OCI-LY7 (cell line): ENCODE measurements around the gene TRAPPC12. TPM values are rescaled to one million over a fixed set of nuclear protein-coding genes. Genes with fewer than 3 reads are reported as not detected.

Source experiments
- BruUV-seq: library from RNA; stranded (reverse); fragments of 400-500 nt; replicated peaks from 2 replicates; lab custom pipeline; 2021; lab: Mats Ljungman, UMichigan
- CTCF ChIA-PET: fragments of 300-600 bp; sonication (Branson Sonifier 250); formaldehyde crosslinking; loops from one replicate; lab custom pipeline; 2022; ENCODE audit warnings: antibody characterized with exemption; ENCODE audit not compliant: unreplicated experiment; lab: Charles Lee
- POLR2A ChIA-PET: fragments of 300-600 bp; sonication (Branson Sonifier 250); formaldehyde crosslinking; loops from one replicate; lab custom pipeline; 2022; ENCODE audit warnings: antibody characterized with exemption; lab: Charles Lee
- DNase-seq: peaks from one replicate; pipeline ENCODE4 v3.0.0-alpha.2; 2015; ENCODE audit warnings: low spot score
- H2AFZ ChIP-seq: fragments of 200-600 bp; sonication (generic), shearing (Covaris generic); 2 replicates; pipeline ENCODE4 v1.6.1; 2014; ENCODE audit warnings: mild to moderate bottlenecking, antibody characterized with exemption, low read length, moderate library complexity
- H3K27ac ChIP-seq: fragments of 200-600 bp; sonication (generic); 2 replicates; pipeline ENCODE4 v1.5.1; 2014; ENCODE audit warnings: mixed run types, low read depth, mild to moderate bottlenecking, moderate library complexity, low read length, inconsistent platforms; ENCODE audit not compliant: poor library complexity, severe bottlenecking
- H3K36me3 ChIP-seq: fragments of 200-600 bp; sonication (generic); 2 replicates; pipeline ENCODE4 v1.6.1; 2014; ENCODE audit warnings: mild to moderate bottlenecking, antibody characterized with exemption, low read length, moderate library complexity, mixed read lengths; ENCODE audit not compliant: insufficient read depth
- H3K4me1 ChIP-seq: fragments of 200-600 bp; sonication (generic); 2 replicates; pipeline ENCODE4 v1.5.1; 2014; ENCODE audit warnings: mild to moderate bottlenecking, low read length; ENCODE audit not compliant: insufficient read depth, poor library complexity, severe bottlenecking
- H3K4me2 ChIP-seq: fragments of 200-600 bp; sonication (generic); 2 replicates; pipeline ENCODE4 v1.6.1; 2014; ENCODE audit warnings: mild to moderate bottlenecking, low read length
- H3K4me3 ChIP-seq: fragments of 200-600 bp; sonication (generic); 2 replicates; pipeline ENCODE4 v1.5.1; 2014; ENCODE audit warnings: mild to moderate bottlenecking, low read depth, low read length; ENCODE audit not compliant: poor library complexity, severe bottlenecking
- H3K79me2 ChIP-seq: fragments of 200-600 bp; sonication (generic); 2 replicates; pipeline ENCODE4 v1.6.1; 2016; ENCODE audit warnings: low read depth, mild to moderate bottlenecking, low read length, moderate library complexity, mixed read lengths; ENCODE audit not compliant: insufficient read depth
- H3K9me2 ChIP-seq: fragments of 200-600 bp; sonication (generic); 2 replicates; pipeline ENCODE4 v1.6.1; 2016; ENCODE audit warnings: mild to moderate bottlenecking, low read length, mixed read lengths; ENCODE audit not compliant: insufficient read depth
- H3K9me3 ChIP-seq: fragments of 200-600 bp; sonication (generic); 2 replicates; pipeline ENCODE4 v1.6.1; 2014; ENCODE audit warnings: mild to moderate bottlenecking, mixed run types, low read length, mixed read lengths
- H4K20me1 ChIP-seq: fragments of 200-600 bp; sonication (generic); 2 replicates; pipeline ENCODE4 v1.6.1; 2014; ENCODE audit warnings: mild to moderate bottlenecking, antibody characterized with exemption, low read length, moderate library complexity, mixed read lengths; ENCODE audit not compliant: insufficient read depth
- EZH2phosphoT487 ChIP-seq: fragments of 200-600 bp; sonication (generic); IDR thresholded peaks from 2 replicates; pipeline ENCODE4 v1.6.1; 2018; ENCODE audit warnings: low read depth, borderline replicate concordance, mild to moderate bottlenecking, mixed run types, antibody characterized with exemption, low read length, moderate library complexity, mixed read lengths
- intact Hi-C: fragments of 100-400 bp; cut with micrococcal nuclease; formaldehyde crosslinking; loops from one replicate; pipeline ENCODE4 v1.10.0; 2022; ENCODE audit not compliant: unreplicated experiment
- total RNA-seq, 2 experiments: library from RNA; depleted of rRNA in 1 of 2; stranded (reverse); fragments of >200 nt in 1 of 2; shearing (Covaris generic) in 1 of 2; gene quantifications; 2 replicates each; pipeline ENCODE4 v1.2.3, GENCODE V29; 2014 to 2022
- TF ChIP-seq, protein P1 (sequence below): fragments of 200-600 bp; sonication (generic); conservative IDR thresholded peaks from 2 replicates; pipeline ENCODE4 v1.5.1; 2014; ENCODE audit warnings: mild to moderate bottlenecking, antibody characterized with exemption, low read length, moderate library complexity, mixed read lengths

The TRAPPC12 gene
- total RNA-seq, 2 experiments from 2014 or later, result 85.2 to 91.6 TPM

DNA sequence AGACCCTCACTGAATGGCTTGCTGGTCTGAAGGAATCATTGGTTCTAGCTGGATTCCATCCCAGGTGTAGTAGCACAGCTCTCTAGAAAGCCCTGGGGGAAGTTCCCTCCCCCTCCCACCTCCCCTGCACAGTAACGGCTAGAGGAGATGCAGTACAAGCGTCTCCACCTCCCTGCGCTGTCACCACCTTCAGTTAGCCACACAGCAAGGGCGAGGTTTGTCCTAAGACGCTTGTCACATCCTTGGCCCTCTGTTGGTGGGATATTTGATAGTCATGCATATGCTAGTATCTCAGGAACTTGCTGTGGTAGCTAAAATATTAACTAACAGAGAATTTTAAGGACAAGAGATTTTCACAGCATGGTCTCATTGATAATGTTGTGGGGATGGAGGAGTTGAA, 19.4 kb downstream of the TRAPPC12 start:
- intact Hi-C loops, result no loop called here
- H3K27ac ChIP-seq, result no peak overlapping the region
- no peak overlapping the region for H3K4me3 ChIP-seq
- peaks cover 9% of the 10 kb centered on the region for H3K4me1 ChIP-seq
- no peak overlapping the region for H3K4me2 ChIP-seq
- BruUV-seq, result no TSS peak
- no peaks in the 10 kb centered on the region for H4K20me1 ChIP-seq
- peaks cover 30% of the 10 kb centered on the region for H3K9me3 ChIP-seq
- H3K79me2 ChIP-seq, result peaks cover 13% of the 10 kb centered on the region; the same call in 1 of the 2 replicates
- H2AFZ ChIP-seq, result no peak overlapping the region
- no peak for TF ChIP-seq EZH2phosphoT487
- TF ChIP-seq, protein P1, sequence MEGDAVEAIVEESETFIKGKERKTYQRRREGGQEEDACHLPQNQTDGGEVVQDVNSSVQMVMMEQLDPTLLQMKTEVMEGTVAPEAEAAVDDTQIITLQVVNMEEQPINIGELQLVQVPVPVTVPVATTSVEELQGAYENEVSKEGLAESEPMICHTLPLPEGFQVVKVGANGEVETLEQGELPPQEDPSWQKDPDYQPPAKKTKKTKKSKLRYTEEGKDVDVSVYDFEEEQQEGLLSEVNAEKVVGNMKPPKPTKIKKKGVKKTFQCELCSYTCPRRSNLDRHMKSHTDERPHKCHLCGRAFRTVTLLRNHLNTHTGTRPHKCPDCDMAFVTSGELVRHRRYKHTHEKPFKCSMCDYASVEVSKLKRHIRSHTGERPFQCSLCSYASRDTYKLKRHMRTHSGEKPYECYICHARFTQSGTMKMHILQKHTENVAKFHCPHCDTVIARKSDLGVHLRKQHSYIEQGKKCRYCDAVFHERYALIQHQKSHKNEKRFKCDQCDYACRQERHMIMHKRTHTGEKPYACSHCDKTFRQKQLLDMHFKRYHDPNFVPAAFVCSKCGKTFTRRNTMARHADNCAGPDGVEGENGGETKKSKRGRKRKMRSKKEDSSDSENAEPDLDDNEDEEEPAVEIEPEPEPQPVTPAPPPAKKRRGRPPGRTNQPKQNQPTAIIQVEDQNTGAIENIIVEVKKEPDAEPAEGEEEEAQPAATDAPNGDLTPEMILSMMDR, result no peak
- POLR2A ChIA-PET, result interaction anchor here (1.7 kb wide), 1 partner anchor 14 kb away, joined by 5 read pairs; no protein-coding TSS in a partner anchor
- H3K36me3 ChIP-seq, result peaks cover 79% of the 10 kb centered on the region
- no peaks in the 10 kb centered on the region for H3K9me2 ChIP-seq
- CTCF ChIA-PET, result no interaction called here
- no peak for DNase-seq

DNA sequence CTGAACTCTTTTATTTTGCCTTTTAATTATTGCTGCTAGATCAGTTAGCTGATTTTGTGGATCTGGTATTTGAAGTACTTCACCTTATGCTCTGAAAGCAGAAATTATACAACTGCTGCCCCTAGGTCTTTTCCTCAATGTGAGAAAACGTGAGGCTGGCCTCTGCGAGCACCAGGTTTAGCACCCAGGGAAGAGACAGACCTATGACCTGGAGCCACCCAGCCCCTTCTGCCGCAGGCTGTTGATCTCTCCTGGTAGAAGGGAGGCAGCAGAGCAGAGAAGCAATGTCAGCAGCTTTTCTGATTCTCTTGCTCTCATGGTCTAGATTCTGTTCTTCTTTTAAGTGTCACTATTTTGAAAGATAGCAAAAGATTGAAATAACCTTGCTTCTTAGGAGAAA, 19.9 kb downstream of the TRAPPC12 start:
- H3K4me2 ChIP-seq, result no peak overlapping the region
- POLR2A ChIA-PET, result interaction anchor here (1.7 kb wide), 1 partner anchor 15 kb away, joined by 5 read pairs; no protein-coding TSS in a partner anchor
- no peak for DNase-seq
- H4K20me1 ChIP-seq, result no peaks in the 10 kb centered on the region
- H3K4me1 ChIP-seq, result peaks cover 14% of the 10 kb centered on the region
- no peak overlapping the region for H3K27ac ChIP-seq
- intact Hi-C loops, result no loop called here
- H3K4me3 ChIP-seq, result no peak overlapping the region
- no peaks in the 10 kb centered on the region for H3K9me2 ChIP-seq
- peaks cover 30% of the 10 kb centered on the region for H3K9me3 ChIP-seq
- TF ChIP-seq EZH2phosphoT487, result no peak
- TF ChIP-seq, protein P1, result no peak
- CTCF ChIA-PET, result no interaction called here
- H3K79me2 ChIP-seq, result peaks cover 13% of the 10 kb centered on the region; the same call in 1 of the 2 replicates
- no TSS peak for BruUV-seq
- H3K36me3 ChIP-seq, result peaks cover 79% of the 10 kb centered on the region
- no peak overlapping the region for H2AFZ ChIP-seq

DNA sequence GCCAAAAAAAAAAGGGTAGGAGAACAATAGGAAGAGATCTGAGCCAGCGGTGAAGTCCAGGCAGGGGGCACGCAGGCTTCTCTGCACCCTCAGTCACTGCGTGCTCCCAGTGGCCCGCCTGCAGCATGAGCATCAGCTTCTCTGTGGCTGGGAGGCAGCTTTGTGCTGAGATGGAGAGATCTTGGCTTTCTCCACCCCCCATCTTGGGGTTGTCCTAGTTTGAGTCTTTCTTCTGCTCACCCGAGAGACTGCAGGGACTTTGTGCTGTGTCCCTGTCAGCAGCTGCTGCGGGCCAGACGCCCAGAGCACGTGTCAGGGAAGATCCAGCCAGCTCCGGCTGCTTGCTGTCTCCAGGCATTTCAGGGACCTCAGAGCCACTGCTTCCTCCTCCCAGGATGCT, 20.3 kb downstream of the TRAPPC12 start:
- no peak overlapping the region for H3K4me3 ChIP-seq
- H3K79me2 ChIP-seq, result peaks cover 13% of the 10 kb centered on the region; the same call in 1 of the 2 replicates
- ChIA-PET POLR2A (interaction anchor here (1.7 kb wide), 1 partner anchor 15 kb away, joined by 5 read pairs; no protein-coding TSS in a partner anchor), CTCF (no interaction called here)
- peaks cover 15% of the 10 kb centered on the region for H3K4me1 ChIP-seq
- no peak for DNase-seq
- no peak overlapping the region for H3K27ac ChIP-seq
- H3K9me3 ChIP-seq, result peaks cover 28% of the 10 kb centered on the region
- H2AFZ ChIP-seq, result no peak overlapping the region
- H3K9me2 ChIP-seq, result no peaks in the 10 kb centered on the region
- no peaks in the 10 kb centered on the region for H4K20me1 ChIP-seq
- BruUV-seq, result no TSS peak
- no peak overlapping the region for H3K4me2 ChIP-seq
- no peak for TF ChIP-seq EZH2phosphoT487
- TF ChIP-seq, protein P1, result no peak
- peaks cover 79% of the 10 kb centered on the region for H3K36me3 ChIP-seq
- intact Hi-C loops, result no loop called here
